Epithelial cell of prostate (primary cell): ENCODE measurements around the gene ANKRD7.
"Not testable (repeated sequence)": the region's sequence is repeated elsewhere in the genome, so short reads cannot be mapped to it uniquely, and the experiment has no call there.

Experiments used
- DNase-seq: peaks from one replicate; pipeline ENCODE4 v3.0.0-alpha.2; 2011; ENCODE audit warnings: low read depth, low spot score
- H3K27ac ChIP-seq: fragments of 450-650 bp; 2 replicates; pipeline ENCODE4 v1.5.1; 2017; ENCODE audit warnings: mild to moderate bottlenecking

Gene ANKRD7

DNA sequence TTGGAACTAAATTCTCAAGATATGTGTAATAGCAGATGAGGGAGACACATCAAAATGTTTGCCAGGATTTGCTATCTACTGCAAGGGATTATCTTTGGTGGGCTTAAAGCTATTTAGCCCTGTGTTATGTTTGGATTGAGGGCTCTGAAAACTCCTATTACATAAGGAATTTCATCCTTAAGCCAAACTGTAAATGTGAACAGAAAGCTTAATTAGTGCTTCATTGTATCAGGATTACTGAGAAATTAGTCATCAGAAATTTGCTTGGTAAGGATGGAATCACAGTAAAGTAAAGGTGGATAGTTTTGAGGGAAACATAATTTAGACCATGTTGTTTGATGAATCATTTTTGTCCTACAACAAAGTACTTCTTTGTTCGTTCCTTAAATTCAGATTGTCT, 8.3 kb downstream of the ANKRD7 start:
- DNase-seq, result no peak
- no peak overlapping the region for H3K27ac ChIP-seq

DNA sequence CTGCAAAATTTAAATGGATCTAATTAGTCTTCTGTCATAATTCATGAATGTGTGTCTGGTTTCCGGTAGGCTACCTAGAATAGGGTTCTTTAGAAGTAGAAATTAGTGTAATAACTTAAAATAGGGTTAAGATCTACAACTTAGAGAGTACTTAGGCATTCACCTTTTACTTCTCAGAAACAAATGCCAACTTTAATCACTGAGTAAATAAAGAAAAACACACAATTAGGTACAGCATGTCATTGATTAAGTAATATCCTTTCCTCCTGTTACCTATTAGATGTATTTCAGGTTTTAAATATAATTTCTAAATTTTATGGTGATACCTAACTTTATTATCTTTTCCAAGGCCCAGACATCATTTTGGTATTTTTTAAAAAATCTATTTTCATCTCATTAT, 9.3 kb downstream of the ANKRD7 start:
- no peak for DNase-seq
- H3K27ac ChIP-seq, result no peak overlapping the region

DNA sequence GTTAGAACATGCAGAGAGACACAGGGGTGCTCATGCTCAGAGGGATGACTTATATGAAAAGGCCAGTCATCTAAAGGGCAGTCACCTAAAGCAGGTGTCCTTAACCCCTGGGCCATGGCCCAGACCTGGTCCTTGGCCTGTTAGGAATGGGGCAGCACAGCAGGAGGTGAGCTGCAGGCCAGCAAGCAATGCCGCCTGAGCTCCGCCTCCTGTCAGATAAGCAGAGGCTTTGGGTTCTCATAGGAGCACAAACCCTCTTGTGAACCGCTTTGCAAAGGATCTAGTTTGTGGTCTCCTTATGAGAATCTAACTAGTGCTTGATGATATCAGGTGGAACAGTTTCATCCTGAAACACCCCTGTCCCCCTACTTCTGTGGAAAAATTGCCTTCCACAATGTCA, 14.5 kb downstream of the ANKRD7 start:
- no peak overlapping the region for H3K27ac ChIP-seq
- DNase-seq, result no peak

DNA sequence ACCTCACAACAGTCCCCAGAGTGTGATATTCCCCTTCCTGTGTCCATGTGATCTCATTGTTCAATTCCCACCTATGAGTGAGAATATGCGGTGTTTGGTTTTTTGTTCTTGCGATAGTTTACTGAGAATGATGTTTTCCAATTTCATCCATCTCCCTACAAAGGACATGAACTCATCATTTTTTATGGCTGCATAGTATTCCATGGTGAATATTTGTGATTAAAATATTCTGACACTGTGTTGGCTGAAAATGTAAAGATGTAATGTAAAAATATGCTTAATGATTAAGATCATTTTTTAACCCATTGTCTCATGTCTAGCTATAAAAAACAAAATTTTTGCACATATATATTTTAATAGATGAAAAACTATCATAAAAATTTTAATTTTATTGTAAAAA, 15.8 kb downstream of the ANKRD7 start:
- DNase-seq, H3K27ac ChIP-seq: not testable (repeated sequence)

DNA sequence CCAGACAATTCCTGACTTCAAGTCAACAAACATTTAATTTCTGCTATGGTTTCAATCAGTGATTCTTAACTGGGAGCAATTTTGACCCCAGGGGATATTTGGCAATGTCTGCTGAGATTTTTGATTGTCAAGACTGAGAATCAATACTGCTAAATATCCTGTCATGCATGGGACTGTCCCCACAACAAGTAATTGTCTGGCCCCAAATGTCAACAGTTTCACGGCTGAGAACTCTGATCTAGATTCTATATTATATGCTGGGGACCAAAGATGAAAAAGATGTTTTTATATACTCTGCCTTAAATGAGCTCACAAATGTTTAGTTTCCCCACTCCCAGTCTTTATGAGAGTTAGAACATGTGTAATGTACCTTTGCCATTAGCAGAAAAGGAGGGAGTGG, 19.2 kb downstream of the ANKRD7 start:
- DNase-seq, result no peak

DNA sequence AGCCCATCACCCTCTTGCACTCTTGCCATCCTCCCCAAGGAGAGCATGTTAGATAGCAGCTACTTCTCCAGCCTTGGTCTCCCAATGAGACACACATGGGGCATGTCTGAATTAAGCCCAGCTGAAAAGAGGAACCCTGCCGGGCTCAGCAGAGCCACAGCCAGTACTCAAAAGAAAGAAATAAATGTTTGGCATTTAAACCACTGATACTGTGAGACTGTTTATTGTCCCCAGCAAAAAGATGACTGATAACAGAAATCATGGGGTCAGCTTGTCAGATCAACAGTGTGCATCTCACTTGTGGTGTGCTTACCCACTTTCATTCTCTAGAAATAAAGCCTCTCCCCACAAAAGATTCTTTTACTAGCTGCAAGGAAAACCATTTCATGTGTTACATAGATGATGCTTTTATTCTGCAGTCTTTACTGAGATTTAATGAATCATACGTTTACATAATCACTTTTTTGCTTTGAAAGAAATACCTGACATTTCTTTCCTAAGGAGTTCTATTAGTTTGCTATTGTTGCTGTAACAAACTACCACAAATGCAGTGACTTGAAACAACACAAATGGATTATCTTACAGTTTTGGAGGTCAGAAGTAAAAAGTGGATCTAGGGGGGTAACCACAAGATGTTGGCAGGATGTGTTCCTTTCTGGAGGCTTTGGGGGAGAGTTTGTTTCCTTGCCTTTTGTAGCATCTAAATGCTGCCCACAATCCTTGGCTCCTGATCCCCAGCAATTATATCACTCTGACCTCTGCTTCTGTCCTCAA, 20.9 kb downstream of the ANKRD7 start:
- DNase-seq, result no peak
- no peak overlapping the region for H3K27ac ChIP-seq

More for the DNA sequence above, 19.2 kb downstream of the ANKRD7 start:
- H3K27ac ChIP-seq, result no peak overlapping the region

DNA sequence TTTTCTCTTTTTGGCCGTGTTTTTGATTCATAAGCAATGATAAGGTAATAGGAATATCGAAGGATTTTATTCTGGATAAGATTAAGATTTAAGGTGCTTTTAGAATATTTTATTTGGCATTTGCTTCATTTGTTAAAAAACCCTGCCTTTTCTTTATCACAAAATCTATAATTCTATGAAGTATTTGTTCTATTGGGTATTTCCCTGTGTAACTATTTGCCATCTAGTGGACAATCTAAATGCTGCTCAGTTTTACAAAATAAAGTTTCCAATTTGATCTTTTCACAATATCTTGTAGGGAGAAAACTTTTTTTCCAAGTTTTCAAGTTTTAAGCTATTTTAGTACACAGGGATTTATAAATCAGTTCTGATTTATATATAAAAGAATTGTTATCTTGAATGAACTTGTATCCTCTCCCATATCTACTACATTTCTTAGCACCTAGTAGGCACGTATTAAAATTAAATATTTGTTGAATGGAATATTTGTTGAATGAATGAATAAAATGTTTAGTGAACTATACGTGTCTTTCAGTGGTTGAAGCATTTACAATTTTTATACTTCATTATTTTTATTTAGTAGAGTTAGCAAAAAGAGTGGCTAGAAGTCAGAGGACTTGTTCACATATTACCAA, 26.5 kb downstream of the ANKRD7 start:
- no peak overlapping the region for H3K27ac ChIP-seq
- no peak for DNase-seq

DNA sequence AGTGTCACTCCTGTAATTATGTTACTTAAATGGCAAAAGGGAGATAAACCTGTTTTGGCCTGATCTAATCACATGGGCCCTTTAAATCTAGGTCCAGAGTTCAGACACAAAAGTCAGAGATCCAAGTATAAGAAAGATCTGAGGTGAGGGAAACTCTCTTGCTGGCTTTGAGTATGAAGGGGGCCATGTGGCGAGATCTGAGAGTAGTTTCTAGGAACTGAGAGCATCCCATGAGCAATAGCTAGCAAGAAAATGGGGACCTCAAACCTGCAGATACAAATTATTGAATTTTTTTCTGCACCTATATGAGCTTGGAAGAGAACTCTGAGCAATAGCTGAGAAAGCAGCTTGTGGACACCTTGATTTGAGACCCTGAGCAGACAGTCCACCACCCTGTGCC, 27.6 kb downstream of the ANKRD7 start:
- no peak overlapping the region for H3K27ac ChIP-seq
- no peak for DNase-seq

DNA sequence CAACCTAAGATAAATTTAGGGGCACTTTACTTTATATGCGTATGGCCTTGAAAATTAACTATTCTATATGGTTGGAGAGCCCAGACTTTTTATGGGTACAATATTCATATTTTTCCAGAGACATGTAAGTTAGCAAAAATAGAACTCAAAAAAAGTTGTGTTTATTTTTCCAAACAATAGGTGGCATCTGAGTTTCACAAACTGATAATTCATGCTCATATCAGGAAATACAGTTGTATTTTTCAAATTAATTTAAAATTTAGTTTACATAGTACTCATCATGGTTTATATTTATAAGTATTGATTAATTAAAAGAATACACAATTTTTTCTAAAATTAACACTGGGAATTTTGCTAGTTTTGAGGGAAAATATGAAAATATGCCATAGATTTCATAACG, 34.6 kb downstream of the ANKRD7 start:
- no peak for DNase-seq
- H3K27ac ChIP-seq, result no peak overlapping the region

DNA sequence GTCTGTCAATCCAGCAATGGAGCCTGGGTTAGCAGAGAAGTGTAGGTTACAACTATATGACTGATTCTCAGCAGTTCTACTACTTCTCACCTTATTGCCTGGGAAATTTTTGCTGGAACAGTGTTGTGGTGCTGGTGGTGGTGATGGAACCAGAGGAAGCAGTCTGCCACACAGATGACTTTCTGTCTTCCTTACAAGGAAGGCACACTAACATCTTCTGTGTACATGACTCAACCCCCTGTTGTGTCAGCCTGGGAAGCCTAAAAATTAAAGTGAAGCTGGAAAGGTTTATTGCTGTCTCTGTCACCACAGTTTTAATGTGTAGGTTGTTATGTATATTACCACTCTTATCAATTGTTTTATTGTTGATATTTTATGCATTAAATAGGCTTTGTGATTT, 40.3 kb downstream of the ANKRD7 start:
- no peak for DNase-seq
- no peak overlapping the region for H3K27ac ChIP-seq

DNA sequence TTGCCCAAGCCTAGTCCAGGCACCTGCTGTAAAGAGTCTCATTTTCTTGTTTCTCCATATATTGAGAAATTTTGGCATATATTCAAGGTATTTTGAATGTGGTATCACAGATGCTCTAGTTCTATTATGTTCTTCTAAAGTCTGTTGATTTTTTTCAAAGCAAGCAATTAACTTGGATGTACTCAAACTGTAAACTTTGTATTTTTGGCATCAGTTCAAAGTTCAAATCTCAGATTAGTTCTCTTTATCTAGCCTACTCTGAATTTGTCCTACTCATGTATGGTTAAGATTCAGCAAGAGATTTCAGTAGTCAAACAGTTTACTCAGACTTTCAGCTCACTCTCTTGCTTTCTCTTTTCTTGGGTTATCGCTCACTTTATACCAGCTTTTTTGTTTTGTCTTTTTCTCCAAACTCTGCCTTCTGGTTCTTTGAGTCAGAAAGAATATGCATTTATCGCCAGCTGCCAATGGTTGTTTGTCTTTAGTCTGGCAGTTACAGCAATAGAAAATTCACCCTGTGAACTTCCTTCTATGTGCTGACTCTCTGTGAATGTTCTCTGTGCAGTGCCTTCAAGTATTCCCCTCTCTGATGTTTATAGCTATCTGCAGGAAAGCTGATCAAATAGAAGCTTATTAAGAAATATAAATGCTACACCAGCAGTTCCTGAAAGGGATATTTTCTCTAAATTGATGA, 56.0 kb downstream of the ANKRD7 start:
- no peak for DNase-seq
- H3K27ac ChIP-seq, result no peak overlapping the region

DNA sequence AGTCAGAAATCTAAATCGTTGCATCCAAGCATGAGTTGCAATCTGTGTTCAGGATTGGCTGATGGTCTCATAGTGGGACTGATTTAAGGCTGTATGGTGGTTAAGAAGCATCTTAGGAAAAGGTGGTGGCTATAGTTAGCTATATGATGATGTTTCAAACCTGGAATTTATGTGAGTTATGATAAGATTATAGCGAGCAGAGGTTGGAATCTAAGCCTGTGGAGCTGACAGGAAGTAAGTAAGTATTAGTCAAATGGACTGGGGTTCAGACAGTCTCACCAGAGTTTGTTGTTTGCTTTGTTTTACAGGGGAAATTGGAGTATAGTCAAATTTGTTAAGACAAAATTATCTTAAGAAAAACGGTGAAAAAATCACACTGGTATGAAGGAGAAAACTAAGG, 56.7 kb downstream of the ANKRD7 start:
- H3K27ac ChIP-seq, result no peak overlapping the region
- DNase-seq, result no peak

DNA sequence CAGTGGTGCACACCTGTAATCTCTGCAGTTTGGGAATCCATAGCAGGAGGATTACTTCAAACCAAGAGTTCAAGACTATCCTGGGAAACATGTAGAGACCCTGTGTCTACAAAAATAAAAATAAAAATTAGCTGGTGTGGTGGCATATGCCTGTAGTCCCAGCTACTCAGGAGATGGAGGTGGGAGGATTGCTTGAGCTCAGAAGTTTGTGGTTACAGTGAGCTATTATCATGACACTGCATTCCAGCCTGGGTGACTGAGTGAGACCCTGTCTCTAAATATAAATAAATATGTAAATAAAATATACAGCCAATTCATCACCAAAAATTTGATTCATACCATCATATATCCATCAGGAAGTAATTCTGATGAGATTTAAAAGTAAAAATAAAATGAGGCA, 60.9 kb downstream of the ANKRD7 start:
- DNase-seq, result no peak

DNA sequence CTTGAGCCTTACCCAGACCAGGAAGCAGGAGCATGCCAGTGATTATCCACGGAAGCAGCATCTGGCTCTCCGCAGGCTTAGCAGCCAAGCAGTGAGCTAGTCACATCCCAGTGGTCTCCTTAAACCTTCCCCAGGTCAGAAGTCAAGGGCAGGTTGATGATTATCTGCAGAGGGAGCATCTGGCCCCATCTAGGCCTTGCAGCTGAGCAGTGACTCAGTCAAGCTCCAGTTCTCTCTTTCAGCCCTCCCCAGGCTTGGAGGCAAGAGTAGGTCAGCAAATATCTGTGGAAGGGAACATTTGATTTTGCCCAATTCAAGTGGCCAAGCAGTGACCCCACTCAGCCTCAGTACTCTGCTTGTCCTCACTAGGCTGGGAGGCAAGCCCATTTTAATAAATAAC, 61.6 kb downstream of the ANKRD7 start:
- no peak for DNase-seq
- no peak overlapping the region for H3K27ac ChIP-seq

More for the DNA sequence above, 60.9 kb downstream of the ANKRD7 start:
- H3K27ac ChIP-seq, result no peak overlapping the region

DNA sequence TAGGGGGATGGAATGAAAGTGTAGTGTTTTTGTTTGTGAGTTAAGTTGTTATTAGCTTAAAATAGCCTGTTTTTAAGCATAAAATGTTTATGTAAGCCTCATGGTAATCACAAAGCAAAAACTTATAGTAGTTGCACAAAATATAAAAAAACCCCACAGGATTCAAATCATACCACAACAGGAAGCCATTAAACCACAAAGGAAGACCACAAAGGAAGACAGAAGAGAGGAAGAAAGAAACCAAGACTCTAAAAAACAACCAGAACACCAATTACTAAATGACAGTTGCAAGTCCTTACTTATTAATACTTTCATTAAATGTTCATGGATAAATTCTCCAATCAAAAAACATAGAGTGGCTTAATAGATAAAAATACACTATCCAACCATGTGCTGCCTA, 63.6 kb downstream of the ANKRD7 start:
- DNase-seq, result no peak
- H3K27ac ChIP-seq, result no peak overlapping the region

DNA sequence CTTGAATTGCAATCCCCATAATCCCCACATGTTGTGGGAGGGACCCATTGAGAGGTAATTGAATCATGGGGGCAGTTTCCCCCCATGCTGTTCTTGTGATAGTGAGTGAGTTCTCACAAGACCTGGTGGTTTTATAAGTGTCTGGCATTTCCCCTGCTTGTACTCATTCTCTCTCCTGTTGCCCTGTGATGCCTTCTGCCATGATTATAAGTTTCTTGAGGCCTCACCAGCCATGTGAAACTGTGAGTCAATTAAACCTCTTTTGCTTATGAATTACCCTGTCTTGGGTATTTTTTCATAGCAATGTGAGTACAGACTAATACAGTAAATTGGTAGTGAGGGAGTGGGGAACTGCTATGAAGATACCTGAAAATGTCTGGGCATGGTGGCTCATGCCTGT, 65.0 kb downstream of the ANKRD7 start:
- no peak for DNase-seq
- H3K27ac ChIP-seq, result no peak overlapping the region
